Thoracic aorta (tissue), 2 donors: ENCODE measurements around the gene SMKR1. TPM values are rescaled to one million over a fixed set of nuclear protein-coding genes. Genes with fewer than 3 reads are reported as not detected.

Experiments used
- ATAC-seq: fragments of 150-250 bp; one replicate; pipeline ENCODE4 v1.8.0; 2017; ENCODE audit warnings: low read depth; ENCODE audit not compliant: insufficient number of reproducible peaks, low FRiP score
- DNase-seq: peaks from one replicate; pipeline ENCODE4 v3.0.0-alpha.2; 2020; ENCODE audit warnings: low spot score
- H3K27ac ChIP-seq, 2 donors: fragments of 200-600 bp; sonication (generic); 1 replicate in 1 of 2; 2 replicates in 1 of 2; pipeline ENCODE4 v1.5.1; 2016; ENCODE audit warnings: mild to moderate bottlenecking in 2 of 2, moderate library complexity in 2 of 2
- H3K27me3 ChIP-seq: fragments of 200-600 bp; sonication (generic); replicated peaks from 2 replicates; pipeline ENCODE4 v1.6.0; 2016; ENCODE audit warnings: mild to moderate bottlenecking; ENCODE audit not compliant: insufficient read depth
- H3K36me3 ChIP-seq: fragments of 200-600 bp; sonication (generic); one replicate; pipeline ENCODE4 v1.5.1; 2016
- H3K4me1 ChIP-seq, 2 donors: fragments of 200-600 bp; sonication (generic); 1 replicate in 1 of 2; 2 replicates in 1 of 2; pipeline versions ENCODE4 v1.5.1 to v1.6.0; 2016; ENCODE audit warnings: low read depth in 2 of 2, mild to moderate bottlenecking in 1 of 2; ENCODE audit not compliant: control insufficient read depth in 1 of 2
- H3K4me3 ChIP-seq: fragments of 200-600 bp; sonication (generic); 2 replicates; pipeline ENCODE4 v1.5.1; 2016; ENCODE audit warnings: mild to moderate bottlenecking
- H3K9me3 ChIP-seq: fragments of 200-600 bp; sonication (generic); 2 replicates; pipeline ENCODE4 v1.5.1; 2016
- total RNA-seq, 2 donors: library from RNA; depleted of rRNA; stranded (reverse); fragments of >200 nt; gene quantifications; one replicate each; pipeline versions ENCODE4 v1.1.0 to v1.2.3, GENCODE V29; 2016
- TF ChIP-seq, protein P1 (sequence below): fragments of 200-600 bp; sonication (generic); IDR thresholded peaks from one replicate; pipeline ENCODE4 v1.5.1; 2019; ENCODE audit warnings: antibody characterized with exemption

The SMKR1 gene
- total RNA-seq, 2 donors from 2014 or later: not detected

DNA sequence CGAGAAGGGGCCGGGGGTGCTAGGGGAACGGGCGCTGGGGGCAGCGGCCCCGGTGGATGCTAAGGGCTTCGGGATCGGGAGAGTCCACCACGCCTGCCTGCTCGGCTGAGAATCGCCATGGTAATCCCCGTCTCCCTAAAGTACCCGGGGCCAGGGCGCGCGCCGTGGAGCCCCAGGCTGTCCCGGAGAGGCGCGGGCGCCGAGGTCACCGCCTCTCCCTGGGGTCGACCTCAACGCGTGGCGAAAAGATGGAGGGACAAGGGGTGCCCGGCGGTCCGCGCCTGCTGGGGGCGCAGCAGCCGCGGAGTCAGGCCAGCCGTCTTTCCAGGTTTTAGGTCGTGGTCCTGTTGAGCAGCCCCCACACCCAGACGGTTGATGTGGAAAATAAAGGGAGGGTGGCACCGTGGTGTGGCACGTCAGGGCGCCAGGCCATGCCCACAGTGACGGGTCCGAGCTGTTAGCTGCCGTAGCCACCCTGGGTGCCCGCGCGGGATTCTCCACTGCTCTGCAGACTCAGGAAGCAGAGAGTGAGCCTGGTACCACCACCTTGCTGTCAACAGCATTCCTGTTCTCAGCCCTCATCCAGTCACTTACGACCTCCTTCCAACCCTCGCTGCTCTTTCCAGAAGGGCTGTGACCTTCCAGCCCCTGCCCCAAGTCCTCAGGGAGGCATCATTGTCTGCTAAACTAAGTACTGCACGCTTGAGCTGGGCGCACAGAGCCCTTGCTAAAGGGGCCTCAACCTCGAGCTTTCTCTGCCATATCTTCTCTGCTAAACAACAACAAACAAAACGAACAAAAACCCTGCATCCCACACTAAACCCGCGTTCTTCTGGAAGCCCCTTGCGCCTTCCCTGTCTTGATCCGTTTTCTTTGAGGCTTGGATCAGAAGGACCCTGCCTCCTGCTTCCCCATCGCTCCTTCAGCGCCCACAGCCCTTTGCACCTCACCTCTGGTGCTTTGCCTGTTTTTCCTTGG is 666 bp downstream of the SMKR1 start:
- peaks cover 3 to 8% of the 10 kb centered on the region in 2 donors for H3K4me1 ChIP-seq
- no peak overlapping the region for H3K27ac ChIP-seq
- no peaks in the 10 kb centered on the region for H3K27me3 ChIP-seq
- no peaks in the 10 kb centered on the region for H3K9me3 ChIP-seq
- ATAC-seq (no peak), DNase-seq (no peak)
- H3K4me3 ChIP-seq: peak overlapping the region; percentile 77
- no peaks in the 10 kb centered on the region for H3K36me3 ChIP-seq
- TF ChIP-seq, protein P1, sequence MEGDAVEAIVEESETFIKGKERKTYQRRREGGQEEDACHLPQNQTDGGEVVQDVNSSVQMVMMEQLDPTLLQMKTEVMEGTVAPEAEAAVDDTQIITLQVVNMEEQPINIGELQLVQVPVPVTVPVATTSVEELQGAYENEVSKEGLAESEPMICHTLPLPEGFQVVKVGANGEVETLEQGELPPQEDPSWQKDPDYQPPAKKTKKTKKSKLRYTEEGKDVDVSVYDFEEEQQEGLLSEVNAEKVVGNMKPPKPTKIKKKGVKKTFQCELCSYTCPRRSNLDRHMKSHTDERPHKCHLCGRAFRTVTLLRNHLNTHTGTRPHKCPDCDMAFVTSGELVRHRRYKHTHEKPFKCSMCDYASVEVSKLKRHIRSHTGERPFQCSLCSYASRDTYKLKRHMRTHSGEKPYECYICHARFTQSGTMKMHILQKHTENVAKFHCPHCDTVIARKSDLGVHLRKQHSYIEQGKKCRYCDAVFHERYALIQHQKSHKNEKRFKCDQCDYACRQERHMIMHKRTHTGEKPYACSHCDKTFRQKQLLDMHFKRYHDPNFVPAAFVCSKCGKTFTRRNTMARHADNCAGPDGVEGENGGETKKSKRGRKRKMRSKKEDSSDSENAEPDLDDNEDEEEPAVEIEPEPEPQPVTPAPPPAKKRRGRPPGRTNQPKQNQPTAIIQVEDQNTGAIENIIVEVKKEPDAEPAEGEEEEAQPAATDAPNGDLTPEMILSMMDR: no peak

- H3K27me3 ChIP-seq: no peaks in the 10 kb centered on the region
- ATAC-seq (no peak), DNase-seq (no peak)
- peaks cover 3 to 8% of the 10 kb centered on the region in 2 donors for H3K4me1 ChIP-seq
- TF ChIP-seq, protein P1: no peak
- no peaks in the 10 kb centered on the region for H3K9me3 ChIP-seq
- H3K36me3 ChIP-seq: no peaks in the 10 kb centered on the region
- H3K27ac ChIP-seq: no peak overlapping the region
- no peak overlapping the region for H3K4me3 ChIP-seq
Measured at GRCh38 chr7:129503725-129504124, 1.4 kb downstream of the SMKR1 start.

DNA sequence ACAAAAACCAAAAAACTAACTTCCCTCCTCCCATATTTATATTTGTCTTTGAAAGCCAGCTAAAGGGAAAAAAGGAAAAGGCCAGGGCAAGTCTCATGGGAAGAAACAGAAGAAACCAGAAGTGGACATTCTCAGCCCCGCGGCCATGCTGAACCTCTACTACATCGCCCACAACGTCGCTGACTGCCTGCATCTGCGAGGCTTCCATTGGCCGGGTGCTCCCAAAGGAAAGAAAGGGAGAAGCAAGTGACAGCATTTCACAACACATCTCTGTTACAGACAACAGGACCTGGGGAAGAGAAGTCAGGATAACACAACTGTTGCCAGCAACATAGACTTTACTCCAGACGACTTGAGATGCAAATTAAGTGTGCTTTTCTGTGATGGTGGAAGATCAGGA is 9.9 kb downstream of the SMKR1 start:
- Histone ChIP-seq H3K4me1 (no peaks in the 10 kb centered on the region), H3K36me3 (no peaks in the 10 kb centered on the region), H3K9me3 (no peaks in the 10 kb centered on the region), H3K4me3 (no peak overlapping the region), H3K27ac (no peak overlapping the region), H3K27me3 (no peaks in the 10 kb centered on the region)
- DNase-seq (no peak), ATAC-seq (no peak)
- TF ChIP-seq, protein P1: no peak

- TF ChIP-seq, protein P1: no peak
- ATAC-seq: no peak
- no peaks in the 10 kb centered on the region for H3K36me3 ChIP-seq
- H3K27me3 ChIP-seq: no peaks in the 10 kb centered on the region
- no peaks in the 10 kb centered on the region for H3K9me3 ChIP-seq
- no peak overlapping the region for H3K27ac ChIP-seq
- DNase-seq: no peak
- no peak overlapping the region for H3K4me3 ChIP-seq
- H3K4me1 ChIP-seq: no peaks in the 10 kb centered on the region
Measured at GRCh38 chr7:129513546-129513945, 11.2 kb downstream of the SMKR1 start.

DNA sequence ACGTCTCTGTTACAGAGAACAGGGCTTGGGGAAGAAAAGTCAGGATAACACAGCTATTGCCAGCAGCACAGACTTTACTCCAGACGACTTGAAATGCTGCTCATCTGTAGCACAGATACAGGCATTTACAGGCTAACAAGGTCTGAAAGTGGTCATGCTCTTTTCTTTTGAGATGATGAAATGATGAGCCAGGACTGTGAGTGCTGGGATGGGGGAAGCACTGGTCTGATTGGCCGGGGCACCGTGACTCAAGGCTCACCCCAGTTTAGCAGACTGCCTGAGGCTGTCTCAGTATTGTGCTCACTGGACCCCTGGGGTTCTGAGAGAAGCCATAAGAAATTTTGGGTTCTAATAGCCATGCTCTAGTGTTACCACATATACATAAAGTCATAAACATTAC is 12.4 kb downstream of the SMKR1 start:
- no peak for DNase-seq
- H3K27ac ChIP-seq: no peak overlapping the region
- H3K9me3 ChIP-seq: no peaks in the 10 kb centered on the region
- no peak for ATAC-seq
- TF ChIP-seq, protein P1: no peak
- no peaks in the 10 kb centered on the region for H3K27me3 ChIP-seq
- H3K36me3 ChIP-seq: no peaks in the 10 kb centered on the region
- no peak overlapping the region for H3K4me3 ChIP-seq
- no peaks in the 10 kb centered on the region for H3K4me1 ChIP-seq
